Suprapubic skin (tissue), 4 donors: Measurements from ENCODE around the gene FAM193B.

Experiments used
- CTCF ChIP-seq, 2 donors: fragments of 200-600 bp in 1 of 2; fragments of 450-650 bp in 1 of 2; sonication (generic) in 1 of 2; IDR thresholded peaks; one replicate each; pipeline ENCODE4 v1.5.1; 2016 to 2019; ENCODE audit warnings: antibody characterized with exemption in 2 of 2, mild to moderate bottlenecking in 1 of 2, moderate library complexity in 1 of 2
- EP300 ChIP-seq: sonication (generic); formaldehyde crosslinking; IDR thresholded peaks from one replicate; pipeline ENCODE4 v1.6.1; 2017; ENCODE audit warnings: antibody characterized with exemption
- POLR2A ChIP-seq, 2 donors: fragments of 450-650 bp; IDR thresholded peaks; one replicate each; pipeline ENCODE4 v1.6.1; 2017; ENCODE audit warnings: antibody characterized with exemption in 2 of 2, mild to moderate bottlenecking in 2 of 2, moderate library complexity in 2 of 2
- POLR2AphosphoS5 ChIP-seq, 3 donors: sonication (generic); formaldehyde crosslinking; IDR thresholded peaks; one replicate each; pipeline ENCODE4 v1.6.1; 2017; ENCODE audit warnings: antibody characterized with exemption in 3 of 3

GRCh38 chr5:177512736-177513380 is 41.5 kb downstream of the FAM193B start:
- TF ChIP-seq CTCF (IDR thresholded peaks at IDR 0.05) = no peak
- TF ChIP-seq POLR2AphosphoS5 (IDR thresholded peaks at IDR 0.05) = no peak
- TF ChIP-seq POLR2A (IDR thresholded peaks at IDR 0.05) = no peak
- no peak for TF ChIP-seq EP300
